Esophagus mucosa (tissue), 1 donor: ENCODE measurements around the gene BPHL. TPM values are rescaled to one million over a fixed set of nuclear protein-coding genes. Genes with fewer than 3 reads are reported as not detected.
A peak's percentile ranks its signal among the peaks of the same experiment; 100 is the strongest.
"Not testable (repeated sequence)": the region's sequence is repeated elsewhere in the genome, so short reads cannot be mapped to it uniquely, and the experiment has no call there.

Experiments
- ATAC-seq: fragments of 200-7000 bp; cut with Tn5 transposase; one replicate; pipeline ENCODE4 v1.9.1; 2020
- total RNA-seq: library from RNA; stranded (reverse); gene quantifications from one replicate; pipeline ENCODE4 v1.2.4, GENCODE V29; 2023
- donor health status: DM: yes; HTN: yes; CAD: no.

BPHL gene
- total RNA-seq, 1 donor from 2014 or later, result 27.0 TPM

GRCh38 chr6:3183066-3183465 is 64.6 kb downstream of the BPHL start:
- ATAC-seq, result no peak

- no peak for ATAC-seq
These were observed 68.5 kb downstream of the BPHL start for GRCh38 chr6:3186974-3187382.

- ATAC-seq, result no peak
These were observed 69.8 kb downstream of the BPHL start for GRCh38 chr6:3188262-3188661.

GRCh38 chr6:3189192-3189591 is 70.7 kb downstream of the BPHL start:
- ATAC-seq, result not testable (repeated sequence)

GRCh38 chr6:3190056-3190455 is 71.5 kb downstream of the BPHL start:
- ATAC-seq, result no peak

GRCh38 chr6:3190779-3191178 is 72.3 kb downstream of the BPHL start:
- ATAC-seq, result no peak

- no peak for ATAC-seq
These were observed 74.8 kb downstream of the BPHL start for GRCh38 chr6:3193102-3193849.

GRCh38 chr6:3194535-3195419 is 76.3 kb downstream of the BPHL start:
- no peak for ATAC-seq

GRCh38 chr6:3195420-3195694 is 76.8 kb downstream of the BPHL start:
- ATAC-seq, result no peak

- ATAC-seq, result peak; percentile 98
These were observed 77.4 kb downstream of the BPHL start for GRCh38 chr6:3195695-3196497.

- ATAC-seq, result no peak
These were observed 78.3 kb downstream of the BPHL start for GRCh38 chr6:3196770-3197169.

- not testable (repeated sequence) for ATAC-seq
These were observed 79.2 kb downstream of the BPHL start for GRCh38 chr6:3197734-3198133.

- no peak for ATAC-seq
These were observed 80.9 kb downstream of the BPHL start for GRCh38 chr6:3199382-3199781.

GRCh38 chr6:3200682-3201081 is 82.2 kb downstream of the BPHL start:
- ATAC-seq, result no peak

- no peak for ATAC-seq
These were observed 82.9 kb downstream of the BPHL start for GRCh38 chr6:3201388-3201787.

Other genes starting within 250 kb of the BPHL start
- gene SERPINB9, start 215.4 kb upstream of the BPHL start, total RNA-seq, result 8.4 TPM
- gene SERPINB6, start 147.1 kb upstream of the BPHL start, total RNA-seq, result 78.8 TPM
- gene NQO2, start 118.8 kb upstream of the BPHL start, total RNA-seq, result 31.6 TPM
- gene RIPK1, start 50.2 kb upstream of the BPHL start, total RNA-seq, result 16.2 TPM
- 70.3 TPM for gene TUBB2A, start 38.8 kb downstream of the BPHL start, total RNA-seq
- 3.0 TPM for gene TUBB2B, start 108.9 kb downstream of the BPHL start, total RNA-seq
- 19.6 TPM for gene PSMG4, start 140.2 kb downstream of the BPHL start, total RNA-seq